Hepatocyte (in vitro differentiated cells): Measurements from ENCODE around the gene RASL10B.

Experiments
- CTCF ChIP-seq: fragments of 200-600 bp; sonication (generic); IDR thresholded peaks from 2 replicates; pipeline ENCODE4 v1.5.1; 2016; ENCODE audit warnings: antibody characterized with exemption, mild to moderate bottlenecking; ENCODE audit not compliant: poor library complexity
- EZH2 ChIP-seq: fragments of 200-600 bp; sonication (generic); IDR thresholded peaks from 2 replicates; pipeline ENCODE4 v1.6.1; 2016; ENCODE audit warnings: antibody characterized with exemption, mild to moderate bottlenecking, borderline replicate concordance

DNA sequence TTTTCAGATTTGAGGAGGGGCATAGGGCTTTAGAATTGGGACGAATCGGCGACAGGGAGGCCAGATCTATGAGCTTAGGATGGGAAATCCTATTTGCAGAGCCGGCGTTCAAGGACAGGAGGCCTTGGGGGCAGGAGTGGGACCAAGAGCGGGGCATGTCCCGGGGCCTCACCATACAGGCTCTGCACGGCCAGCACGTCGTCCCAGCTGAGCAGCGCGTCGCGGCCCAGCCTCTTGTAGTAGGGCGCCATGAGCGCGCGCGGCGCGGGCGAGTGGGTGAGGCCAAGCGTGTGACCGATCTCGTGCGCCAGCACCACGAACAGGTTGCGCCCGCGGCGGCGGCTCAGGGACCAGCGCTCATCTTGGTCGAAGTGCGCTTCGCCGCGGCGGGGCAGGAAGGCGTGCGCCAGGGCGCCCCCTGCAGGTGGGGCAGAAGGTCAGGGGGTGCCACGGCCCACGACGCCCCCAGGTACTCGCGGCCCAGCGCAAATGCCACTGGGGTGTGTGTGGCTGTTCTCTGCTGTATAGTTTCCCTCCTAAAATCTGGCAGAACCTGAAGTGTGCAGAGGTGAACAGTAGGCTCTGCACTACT lies 38.6 kb downstream of the RASL10B start:
- TF ChIP-seq CTCF (peak; percentile 8), EZH2 (no peak)
